H1 (cell line): Measurements from ENCODE around the gene NXPH3. TPM values are rescaled to one million over a fixed set of nuclear protein-coding genes. Genes with fewer than 3 reads are reported as not detected.

Experiments
- CTCF ChIA-PET: fragments of 300-600 bp; sonication (Branson Sonifier 250); formaldehyde crosslinking; loops from one replicate; lab custom pipeline; 2021; ENCODE audit not compliant: partially characterized antibody; lab: Charles Lee
- POLR2A ChIA-PET: fragments of 300-600 bp; sonication (Branson Sonifier 250); formaldehyde crosslinking; loops from one replicate; lab custom pipeline; 2021; ENCODE audit warnings: inconsistent platforms; ENCODE audit not compliant: partially characterized antibody; lab: Charles Lee
- DNase-seq, 2 experiments: peaks; one replicate each; pipeline versions ENCODE4 v3.0.0 to v3.0.0-alpha.2; 2010 to 2022; ENCODE audit warnings: low spot score in 2 of 2, low read depth in 1 of 2, mixed read lengths in 1 of 2
- FAIRE-seq: peaks from 2 replicates; lab custom pipeline; 2011; peaks lifted over from hg19 to GRCh38; lab: Jason Lieb, UNC
- H2AFZ ChIP-seq: 2 replicates; pipeline ENCODE4 v1.8.1; 2012; ENCODE audit warnings: low read length, inconsistent platforms
- H2AK5ac ChIP-seq: 2 replicates; pipeline ENCODE4 v1.6.1; 2013; ENCODE audit warnings: low read depth, low read length
- H2BK120ac ChIP-seq: replicated peaks from 2 replicates; pipeline ENCODE3; 2013; ENCODE audit warnings: low read depth, low read length, inconsistent platforms
- H2BK12ac ChIP-seq: 2 replicates; pipeline ENCODE4 v1.6.1; 2013; ENCODE audit warnings: low read depth, low read length
- H2BK15ac ChIP-seq: 2 replicates; pipeline ENCODE4 v1.6.1; 2013; ENCODE audit warnings: low read length
- H2BK20ac ChIP-seq: 2 replicates; pipeline ENCODE4 v1.6.1; 2013; ENCODE audit warnings: low read length
- H2BK5ac ChIP-seq: 2 replicates; pipeline ENCODE4 v1.6.1; 2013; ENCODE audit warnings: low read depth, low read length
- H3K14ac ChIP-seq: 2 replicates; pipeline ENCODE4 v1.6.1; 2013; ENCODE audit warnings: inconsistent platforms; ENCODE audit not compliant: insufficient read length
- H3K18ac ChIP-seq: 2 replicates; pipeline ENCODE4 v1.6.1; 2013; ENCODE audit warnings: low read length; ENCODE audit errors: extremely low read depth
- H3K23ac ChIP-seq: 2 replicates; pipeline ENCODE4 v1.6.1; 2013; ENCODE audit warnings: inconsistent platforms; ENCODE audit not compliant: insufficient read length
- H3K23me2 ChIP-seq: 2 replicates; pipeline ENCODE4 v1.6.1; 2013; ENCODE audit warnings: low read depth, low read length
- H3K27ac ChIP-seq: 2 replicates; pipeline ENCODE4 v1.6.1; 2011; ENCODE audit warnings: low read depth, low read length, inconsistent platforms
- H3K27me3 ChIP-seq, 4 experiments: replicated peaks in 1 of 4; 1 replicate in 1 of 4; 2 replicates in 3 of 4; pipeline versions ENCODE4 v1.6.1 to v1.8.1; 2011 to 2013; ENCODE audit warnings: low read length in 3 of 4, mild to moderate bottlenecking in 3 of 4, inconsistent platforms in 2 of 4, mixed read lengths in 2 of 4, moderate library complexity in 1 of 4; ENCODE audit not compliant: control insufficient read depth in 3 of 4, insufficient read depth in 3 of 4; ENCODE audit errors: extremely low read depth in 1 of 4
- H3K36me3 ChIP-seq, 4 experiments: 2 replicates each; pipeline versions ENCODE4 v1.6.1 to v1.8.1; 2011 to 2013; ENCODE audit warnings: mild to moderate bottlenecking in 4 of 4, low read length in 3 of 4, moderate library complexity in 2 of 4, control low read depth in 1 of 4, inconsistent platforms in 1 of 4; ENCODE audit not compliant: insufficient read depth in 4 of 4, control insufficient read depth in 2 of 4
- H3K4ac ChIP-seq: replicated peaks from 2 replicates; pipeline ENCODE3; 2013; ENCODE audit warnings: low read length, low read depth, mixed read lengths, inconsistent platforms; ENCODE audit not compliant: insufficient read length
- H3K4me1 ChIP-seq, 4 experiments: replicated peaks in 1 of 4; 1 replicate in 1 of 4; 2 replicates in 3 of 4; pipeline versions ENCODE4 v1.6.1 to v1.8.1; 2011 to 2013; ENCODE audit warnings: low read length in 3 of 4, inconsistent platforms in 2 of 4, mixed read lengths in 1 of 4; ENCODE audit not compliant: insufficient read depth in 4 of 4, control insufficient read depth in 3 of 4
- H3K4me2 ChIP-seq, 2 experiments: 2 replicates each; pipeline versions ENCODE4 v1.6.1 to v1.8.1; 2011 to 2013; ENCODE audit warnings: low read depth in 2 of 2, low read length in 2 of 2, control low read depth in 1 of 2, inconsistent platforms in 1 of 2, mild to moderate bottlenecking in 1 of 2; ENCODE audit not compliant: insufficient read depth in 1 of 2
- H3K4me3 ChIP-seq, 4 experiments: fragments of 200-600, 300-600 bp in 1 of 4; sonication (generic), shearing (Covaris generic), sonication (Bioruptor Twin) in 1 of 4; 2 replicates each; pipeline versions ENCODE4 v1.5.1 to v1.8.1; 2011 to 2016; ENCODE audit warnings: low read length in 4 of 4, low read depth in 3 of 4, control low read depth in 2 of 4, inconsistent platforms in 2 of 4, mild to moderate bottlenecking in 2 of 4, mixed read lengths in 1 of 4, moderate library complexity in 1 of 4; ENCODE audit not compliant: insufficient read depth in 2 of 4; ENCODE audit errors: extremely low read depth in 1 of 4
- H3K56ac ChIP-seq: replicated peaks from 2 replicates; pipeline ENCODE3; 2013; ENCODE audit warnings: low read depth, mild to moderate bottlenecking, mixed read lengths, low read length, inconsistent platforms; ENCODE audit not compliant: insufficient read length
- H3K79me1 ChIP-seq: 2 replicates; pipeline ENCODE4 v1.6.1; 2013; ENCODE audit warnings: low read depth, low read length, control low read depth
- H3K79me2 ChIP-seq, 2 experiments: 2 replicates each; pipeline versions ENCODE4 v1.6.1 to v1.8.1; 2012 to 2013; ENCODE audit warnings: low read length in 2 of 2, mild to moderate bottlenecking in 2 of 2, inconsistent platforms in 1 of 2; ENCODE audit not compliant: insufficient read depth in 2 of 2, control insufficient read depth in 1 of 2
- H3K9ac ChIP-seq, 4 experiments: replicated peaks in 1 of 4; 1 replicate in 1 of 4; 2 replicates in 3 of 4; pipeline versions ENCODE4 v1.6.1 to v1.8.1; 2011 to 2013; ENCODE audit warnings: low read depth in 3 of 4, low read length in 3 of 4, control low read depth in 2 of 4, mild to moderate bottlenecking in 2 of 4, moderate library complexity in 2 of 4, inconsistent platforms in 1 of 4; ENCODE audit errors: extremely low read depth in 1 of 4
- H3K9me3 ChIP-seq, 2 experiments: 2 replicates each; pipeline versions ENCODE4 v1.6.1 to v1.8.1; 2012 to 2013; ENCODE audit warnings: mild to moderate bottlenecking in 2 of 2, moderate library complexity in 2 of 2, control low read depth in 1 of 2, inconsistent platforms in 1 of 2, low read depth in 1 of 2, low read length in 1 of 2, mixed read lengths in 1 of 2; ENCODE audit not compliant: insufficient read depth in 2 of 2
- H4K20me1 ChIP-seq, 2 experiments: replicated peaks in 1 of 2; 2 replicates each; pipeline versions ENCODE3 to v1.8.1; 2011 to 2013; ENCODE audit warnings: inconsistent platforms in 2 of 2, low read length in 2 of 2, mild to moderate bottlenecking in 1 of 2; ENCODE audit not compliant: insufficient read depth in 2 of 2, control insufficient read depth in 1 of 2
- H4K5ac ChIP-seq: 2 replicates; pipeline ENCODE4 v1.6.1; 2013; ENCODE audit warnings: low read length, low read depth, mixed read lengths, inconsistent platforms; ENCODE audit not compliant: insufficient read length
- H4K8ac ChIP-seq: 2 replicates; pipeline ENCODE4 v1.8.0; 2013; ENCODE audit warnings: mild to moderate bottlenecking, moderate library complexity, low read length, inconsistent platforms; ENCODE audit not compliant: insufficient read depth; ENCODE audit errors: extremely low read depth
- H4K91ac ChIP-seq: replicated peaks from 2 replicates; pipeline ENCODE3; 2013; ENCODE audit warnings: low read length, mixed read lengths, inconsistent platforms; ENCODE audit not compliant: insufficient read length
- BACH1 ChIP-seq: IDR thresholded peaks from 2 replicates; pipeline ENCODE4 v1.6.1; 2012; ENCODE audit warnings: low read length, improper control_type of control experiment
- BCL11A ChIP-seq, 2 experiments: IDR thresholded peaks; one replicate each; pipeline ENCODE4 v1.6.1; 2011; ENCODE audit warnings: low read depth in 2 of 2, low read length in 2 of 2, mild to moderate bottlenecking in 2 of 2
- CHD2 ChIP-seq: IDR thresholded peaks from 2 replicates; pipeline ENCODE4 v1.6.1; 2012; ENCODE audit warnings: low read length, improper control_type of control experiment
- GTF2F1 ChIP-seq: IDR thresholded peaks from 2 replicates; pipeline ENCODE4 v1.6.1; 2012; ENCODE audit warnings: low read depth, low read length, improper control_type of control experiment, borderline replicate concordance
- KDM5A ChIP-seq: fragments of 200-600 bp; IDR thresholded peaks from 2 replicates; pipeline ENCODE4 v1.7.1; 2012; ENCODE audit warnings: mild to moderate bottlenecking, low read length, inconsistent platforms, mixed read lengths
- POLR2AphosphoS5 ChIP-seq: IDR thresholded peaks from 2 replicates; pipeline ENCODE4 v1.6.1; 2011; ENCODE audit warnings: low read depth, low read length
- TEAD4 ChIP-seq: IDR thresholded peaks from 2 replicates; pipeline ENCODE4 v1.6.1; 2012; ENCODE audit warnings: low read depth, low read length, inconsistent platforms, mixed read lengths
- WGBS, 2 experiments: shearing (Covaris generic) in 1 of 2; methylation state at CpG; one replicate each; pipeline versions ENCODE4 v1.1.6 to v1.1.7; 2013 to 2015; ENCODE audit warnings: low lambda C conversion rate in 2 of 2, mixed read lengths in 2 of 2, inconsistent platforms in 1 of 2, low coverage in 1 of 2, missing lambda C conversion rate in 1 of 2; ENCODE audit not compliant: insufficient replicate concordance in 2 of 2, insufficient coverage in 1 of 2, insufficient read length in 1 of 2; ENCODE audit errors: extremely low coverage in 1 of 2, missing lambda C conversion rate in 1 of 2; 5-methylcytosine and 5-hydroxymethylcytosine counted together
- polyA plus RNA-seq, 7 experiments: library from polyadenylated mRNA; depleted of rRNA in 3 of 7; stranded (reverse) in 5 of 7; unstranded in 2 of 7; fragments of >200 nt in 5 of 7; fragments of 200-250 nt in 2 of 7; gene quantifications; 1 replicate in 5 of 7; 2 replicates in 1 of 7; 4 replicates in 1 of 7; pipeline versions ENCODE4 v1.2.1 to v1.2.3, GENCODE V29; 2011 to 2013; ENCODE audit warnings: missing spikeins in 2 of 7, mixed read lengths in 2 of 7
- total RNA-seq: library from RNA; stranded (reverse); fragmentation: NEBNext Ultra II Directional; extraction: Animal tissue kit (Norgen Biotek cat#: 25700); gene quantifications from 2 replicates; pipeline ENCODE4 v1.2.1, GENCODE V29; 2021
- TF ChIP-seq, protein P1 (sequence below): IDR thresholded peaks from 2 replicates; pipeline ENCODE4 v1.6.1; 2011; ENCODE audit warnings: low read length, improper control_type of control experiment
- TF ChIP-seq, protein P2 (sequence below): IDR thresholded peaks from 2 replicates; pipeline ENCODE4 v1.6.1; 2011; ENCODE audit warnings: low read depth, mild to moderate bottlenecking, low read length; ENCODE audit not compliant: insufficient read depth
- TF ChIP-seq, protein P3 (sequence below): IDR thresholded peaks from 2 replicates; pipeline ENCODE4 v1.6.1; 2012; ENCODE audit warnings: low read length, inconsistent platforms

NXPH3 gene
- total and polyA plus RNA-seq, 2 of the 8 experiments (the other 6 are each of a cell fraction or from before 2014, with no cell fraction given) = 2.5 to 3.7 TPM

DNA sequence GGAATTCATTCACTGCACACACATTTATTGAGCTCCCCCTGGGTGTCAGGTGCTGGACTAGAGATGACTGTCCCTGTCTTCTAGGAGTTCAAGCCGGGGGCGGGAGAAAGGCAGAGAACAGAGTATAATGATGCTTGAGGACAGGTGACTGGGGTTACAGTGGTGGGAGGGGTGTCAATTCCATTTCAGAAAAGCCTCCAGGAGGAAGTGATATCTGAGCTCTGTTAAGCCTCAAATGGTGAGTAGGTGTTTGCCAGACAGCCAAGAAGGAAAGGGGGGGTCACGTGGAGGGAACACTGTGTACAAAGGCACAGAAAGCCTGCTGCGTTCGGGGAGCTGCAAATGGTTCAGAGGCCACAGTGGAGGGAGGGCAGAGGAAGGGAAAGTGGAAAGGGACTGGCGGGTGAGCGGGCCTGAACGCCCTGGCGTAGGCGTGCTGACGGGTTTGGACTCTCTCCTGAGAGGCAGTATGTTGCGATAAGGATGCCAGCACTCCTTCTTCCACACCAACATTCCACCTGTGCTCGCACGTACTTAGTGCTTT, 9.7 kb upstream of the NXPH3 start:
- H3K23ac ChIP-seq = no peak overlapping the region
- POLR2A ChIA-PET = interaction anchor here (1.1 to 1.6 kb wide), 2 partner anchors 10 to 138 kb away, joined by 3 to 4 read pairs; no protein-coding TSS in a partner anchor
- DNase-seq = no peak
- H4K8ac ChIP-seq = no peak overlapping the region
- no peak overlapping the region for H3K4me3 ChIP-seq
- H3K9me3 ChIP-seq = no peaks in the 10 kb centered on the region
- WGBS, 2 experiments = 74% methylated on average over 14 of the region's 14 CpGs; no CpG with 5 or more reads in 1 of the 2 experiments
- no peak overlapping the region for H4K91ac ChIP-seq
- CTCF ChIA-PET = interaction anchor here (0.6 to 10.3 kb wide), 11 partner anchors 8 to 432 kb away, joined by 3 to 310 read pairs (median 12); partner anchors contain the start of genes NXPH3 and SLC35B1
- H2BK20ac ChIP-seq = no peak overlapping the region
- no peaks in the 10 kb centered on the region for H3K79me2 ChIP-seq
- no peak overlapping the region for H2AK5ac ChIP-seq
- no peak overlapping the region for H3K9ac ChIP-seq
- H2BK15ac ChIP-seq = no peak overlapping the region
- peak overlapping the region; percentile 51; the same call in 1 of the 2 replicates for H2AFZ ChIP-seq
- peaks cover 0 to 9% (median 2%) of the 10 kb centered on the region in 4 experiments; a peak in 3 of 7 replicates for H3K4me1 ChIP-seq
- no peak overlapping the region for H3K4ac ChIP-seq
- H3K56ac ChIP-seq = no peak overlapping the region
- H4K5ac ChIP-seq = no peak overlapping the region
- H3K14ac ChIP-seq = no peak overlapping the region
- no peak overlapping the region for H3K27ac ChIP-seq
- peaks cover 0 to 3% (median 1%) of the 10 kb centered on the region in 4 experiments; a peak in 3 of 7 replicates for H3K27me3 ChIP-seq
- H3K23me2 ChIP-seq = no peaks in the 10 kb centered on the region; the same call in 1 of the 2 replicates
- H2BK5ac ChIP-seq = no peak overlapping the region
- H4K20me1 ChIP-seq = no peaks in the 10 kb centered on the region
- no peaks in the 10 kb centered on the region for H3K79me1 ChIP-seq
- no peak overlapping the region for H2BK12ac ChIP-seq
- no peak overlapping the region for H2BK120ac ChIP-seq
- no peak overlapping the region for H3K4me2 ChIP-seq
- no peak overlapping the region for H3K18ac ChIP-seq
- no peak for FAIRE-seq
- H3K36me3 ChIP-seq = no peaks in the 10 kb centered on the region
- TF ChIP-seq BCL11A (IDR thresholded peaks at IDR 0.05; ENCODE audit: low read depth in 2 of 2, low read length in 2 of 2) (no peak), CHD2 (no peak), GTF2F1 (no peak), BACH1 (no peak), POLR2AphosphoS5 (no peak), KDM5A (no peak), TEAD4 (no peak)
- TF ChIP-seq, protein P1, sequence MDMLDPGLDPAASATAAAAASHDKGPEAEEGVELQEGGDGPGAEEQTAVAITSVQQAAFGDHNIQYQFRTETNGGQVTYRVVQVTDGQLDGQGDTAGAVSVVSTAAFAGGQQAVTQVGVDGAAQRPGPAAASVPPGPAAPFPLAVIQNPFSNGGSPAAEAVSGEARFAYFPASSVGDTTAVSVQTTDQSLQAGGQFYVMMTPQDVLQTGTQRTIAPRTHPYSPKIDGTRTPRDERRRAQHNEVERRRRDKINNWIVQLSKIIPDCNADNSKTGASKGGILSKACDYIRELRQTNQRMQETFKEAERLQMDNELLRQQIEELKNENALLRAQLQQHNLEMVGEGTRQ = no peak
- TF ChIP-seq, protein P2, sequence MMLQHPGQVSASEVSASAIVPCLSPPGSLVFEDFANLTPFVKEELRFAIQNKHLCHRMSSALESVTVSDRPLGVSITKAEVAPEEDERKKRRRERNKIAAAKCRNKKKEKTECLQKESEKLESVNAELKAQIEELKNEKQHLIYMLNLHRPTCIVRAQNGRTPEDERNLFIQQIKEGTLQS = no peak
- TF ChIP-seq, protein P3, sequence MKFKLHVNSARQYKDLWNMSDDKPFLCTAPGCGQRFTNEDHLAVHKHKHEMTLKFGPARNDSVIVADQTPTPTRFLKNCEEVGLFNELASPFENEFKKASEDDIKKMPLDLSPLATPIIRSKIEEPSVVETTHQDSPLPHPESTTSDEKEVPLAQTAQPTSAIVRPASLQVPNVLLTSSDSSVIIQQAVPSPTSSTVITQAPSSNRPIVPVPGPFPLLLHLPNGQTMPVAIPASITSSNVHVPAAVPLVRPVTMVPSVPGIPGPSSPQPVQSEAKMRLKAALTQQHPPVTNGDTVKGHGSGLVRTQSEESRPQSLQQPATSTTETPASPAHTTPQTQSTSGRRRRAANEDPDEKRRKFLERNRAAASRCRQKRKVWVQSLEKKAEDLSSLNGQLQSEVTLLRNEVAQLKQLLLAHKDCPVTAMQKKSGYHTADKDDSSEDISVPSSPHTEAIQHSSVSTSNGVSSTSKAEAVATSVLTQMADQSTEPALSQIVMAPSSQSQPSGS = no peak
